Renal cortical epithelial cell (primary cell): ENCODE measurements around the gene ATG7. TPM values are rescaled to one million over a fixed set of nuclear protein-coding genes. Genes with fewer than 3 reads are reported as not detected.
"Not testable (repeated sequence)": the region's sequence is repeated elsewhere in the genome, so short reads cannot be mapped to it uniquely, and the experiment has no call there.

ENCODE experiments used
- DNase-seq: peaks from one replicate; pipeline ENCODE4 v3.0.0-alpha.2; 2011; ENCODE audit warnings: low read depth
- total RNA-seq: library from RNA; depleted of rRNA; stranded (reverse); fragments of >200 nt; gene quantifications from 2 replicates; pipeline ENCODE4 v1.2.3, GENCODE V29; 2014

ATG7 gene
- total RNA-seq, 1 donor from 2014 or later, result 98.7 TPM

DNA sequence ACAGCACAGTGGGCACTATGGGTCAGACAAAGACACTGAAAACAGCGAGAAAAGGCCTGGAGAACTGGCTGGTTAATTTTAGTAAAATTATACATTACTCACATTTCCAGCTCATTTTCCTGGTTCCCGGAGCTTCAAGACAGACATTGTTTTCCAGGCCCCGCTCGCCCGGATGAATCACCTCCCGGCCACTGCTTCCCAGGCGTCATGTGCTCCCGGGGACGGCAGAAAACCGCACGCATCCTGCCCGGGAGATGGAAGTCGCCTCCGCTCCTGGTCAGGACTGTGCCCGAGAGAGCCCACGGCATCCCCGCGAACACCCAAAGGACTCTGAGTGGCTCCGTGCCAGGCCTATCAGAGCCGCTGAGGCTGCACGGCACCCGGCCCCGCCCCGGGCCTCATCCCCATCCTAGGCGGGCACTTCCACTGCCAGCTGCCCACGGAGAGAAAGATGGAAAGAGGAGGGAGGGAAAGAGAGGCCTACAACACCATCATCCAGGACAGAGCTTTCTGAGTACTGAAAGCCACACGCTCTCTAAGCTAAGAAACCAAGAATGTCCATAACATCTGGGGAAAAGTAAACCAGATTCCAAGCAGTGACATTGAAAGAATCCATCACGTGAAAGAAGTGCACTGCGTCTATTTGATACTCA, 296.4 kb downstream of the ATG7 start:
- DNase-seq, result peak; percentile 76

DNA sequence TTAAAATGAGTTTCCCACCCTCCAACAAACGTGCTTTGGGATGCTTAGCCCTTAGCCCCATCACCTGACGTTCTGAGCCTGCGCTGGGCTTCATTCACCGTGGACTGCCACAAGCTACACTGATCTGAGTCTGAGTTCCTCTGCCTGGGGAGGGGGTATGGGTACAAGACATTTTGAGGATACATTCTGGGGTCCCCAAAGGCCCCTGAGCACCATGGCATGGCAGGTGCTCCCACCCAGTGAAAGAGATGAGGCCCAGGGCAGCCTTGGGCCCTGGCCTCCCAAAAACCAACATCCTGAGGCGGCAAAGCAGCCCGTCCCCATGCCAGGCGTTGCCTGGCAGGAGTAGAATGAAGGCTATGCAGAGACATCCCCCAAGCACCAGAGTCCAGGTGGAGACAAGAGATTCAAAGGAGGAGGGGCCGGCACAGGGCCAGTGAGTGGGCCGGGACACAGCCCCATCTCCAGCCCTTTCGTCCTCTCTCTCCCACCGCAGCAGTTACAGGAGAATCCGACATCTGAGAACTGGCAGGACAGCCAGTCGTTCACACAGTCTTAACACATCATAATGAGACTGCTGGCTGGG, 297.1 kb downstream of the ATG7 start:
- no peak for DNase-seq

DNA sequence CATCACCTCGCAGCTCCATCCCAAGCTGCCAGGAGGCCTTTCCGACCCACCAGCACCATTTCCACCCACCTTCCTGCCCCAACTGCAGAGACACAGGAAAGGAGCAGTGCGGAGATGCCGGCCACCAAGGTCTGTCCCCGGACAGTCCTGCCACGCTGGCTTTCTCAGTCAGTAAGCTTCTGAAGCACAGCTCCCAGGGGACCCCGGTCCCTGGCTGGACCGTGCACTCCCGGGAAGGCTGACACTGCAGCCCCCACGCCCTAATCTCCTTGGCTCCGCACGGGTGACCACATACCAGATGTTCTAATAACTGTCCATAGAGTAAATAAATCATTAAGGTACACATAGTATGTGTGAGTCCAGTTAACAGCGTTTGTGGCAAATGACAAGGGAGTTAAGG, 298.1 kb downstream of the ATG7 start:
- DNase-seq, result no peak

DNA sequence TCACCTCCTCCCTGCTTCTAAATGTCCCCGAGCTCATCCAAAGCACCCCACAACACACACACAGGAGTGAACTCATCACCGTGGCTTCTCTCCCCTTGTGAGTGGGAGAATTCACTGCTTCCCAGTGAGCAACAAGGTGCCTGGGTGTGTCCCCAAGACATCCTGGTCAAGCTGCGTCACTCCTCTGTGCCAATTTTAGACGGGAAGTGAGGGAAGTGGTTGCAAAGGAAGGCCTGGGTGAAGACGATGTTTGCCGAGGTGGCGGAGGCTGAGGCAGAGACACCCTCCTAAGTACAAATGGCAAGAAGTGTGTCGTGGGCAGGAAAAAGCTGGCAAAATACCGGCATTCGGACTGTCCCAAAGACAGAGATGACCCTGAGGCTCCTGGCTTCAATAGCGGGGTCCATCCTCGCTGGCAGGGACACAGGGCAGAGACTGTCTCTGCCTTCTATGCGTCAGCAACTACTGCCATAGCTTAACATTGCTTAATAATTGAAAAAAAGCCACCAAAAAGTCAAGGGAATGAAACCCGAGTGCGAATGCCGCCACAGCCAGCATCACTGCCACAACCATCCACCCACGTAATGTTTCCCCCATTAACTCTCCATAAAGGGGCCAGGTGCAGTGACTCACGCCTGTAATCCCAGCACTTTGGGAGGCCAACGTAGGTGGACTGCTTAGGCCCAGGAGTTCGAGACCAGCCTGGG, 298.7 kb downstream of the ATG7 start:
- DNase-seq, result no peak

DNA sequence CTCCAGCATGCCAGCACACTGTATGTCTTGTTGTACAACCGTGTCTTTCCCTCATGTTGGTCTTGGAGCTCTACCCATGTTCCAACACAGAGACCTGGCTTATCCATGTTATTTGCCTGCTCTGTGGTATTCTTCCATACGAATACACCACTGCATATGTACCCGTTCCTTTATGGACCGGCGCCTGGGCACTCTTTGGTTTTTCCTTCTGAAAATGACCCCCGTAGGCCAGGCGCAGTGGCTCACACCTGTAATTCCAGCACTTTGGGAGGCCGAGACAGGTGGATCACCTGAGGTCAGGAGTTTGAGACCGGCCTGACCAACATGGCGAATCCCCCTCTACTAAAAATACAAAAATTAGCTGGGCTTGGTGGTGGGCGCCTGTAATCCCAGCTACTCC, 300.5 kb downstream of the ATG7 start:
- not testable (repeated sequence) for DNase-seq

DNA sequence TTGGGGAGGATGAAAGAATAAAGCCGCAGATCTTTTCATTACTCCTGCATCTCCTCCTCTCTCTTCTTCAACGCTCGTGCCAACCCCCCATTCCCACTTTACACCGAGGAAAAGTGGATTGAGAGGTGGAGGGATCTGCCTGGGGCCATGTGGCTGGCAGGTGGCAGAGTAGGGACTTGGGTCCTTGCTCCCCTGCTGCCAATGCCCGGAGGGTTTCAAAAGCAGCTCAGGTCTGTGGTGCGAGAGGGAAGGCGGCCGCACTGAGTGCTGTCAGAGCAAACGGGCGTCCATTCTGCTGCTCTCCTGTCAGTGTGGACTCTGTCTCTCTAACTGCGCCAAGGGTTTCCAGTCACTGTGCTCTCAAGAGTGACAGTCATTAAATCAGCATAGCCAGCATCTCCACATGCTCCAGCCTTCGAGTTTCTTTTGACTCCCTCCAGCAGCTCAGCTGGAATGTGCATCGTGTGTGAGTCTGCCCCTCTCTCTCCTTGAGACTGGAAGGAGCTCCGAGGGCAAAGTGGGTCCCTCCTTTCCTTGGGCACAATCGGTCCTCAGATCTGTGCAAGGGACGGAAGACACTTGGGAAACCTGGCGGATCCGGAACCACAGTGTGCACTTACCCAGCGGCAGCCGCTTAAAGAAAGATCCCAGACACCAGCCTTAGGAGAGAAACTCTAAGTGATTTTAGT, 302.9 kb downstream of the ATG7 start:
- DNase-seq, result no peak

DNA sequence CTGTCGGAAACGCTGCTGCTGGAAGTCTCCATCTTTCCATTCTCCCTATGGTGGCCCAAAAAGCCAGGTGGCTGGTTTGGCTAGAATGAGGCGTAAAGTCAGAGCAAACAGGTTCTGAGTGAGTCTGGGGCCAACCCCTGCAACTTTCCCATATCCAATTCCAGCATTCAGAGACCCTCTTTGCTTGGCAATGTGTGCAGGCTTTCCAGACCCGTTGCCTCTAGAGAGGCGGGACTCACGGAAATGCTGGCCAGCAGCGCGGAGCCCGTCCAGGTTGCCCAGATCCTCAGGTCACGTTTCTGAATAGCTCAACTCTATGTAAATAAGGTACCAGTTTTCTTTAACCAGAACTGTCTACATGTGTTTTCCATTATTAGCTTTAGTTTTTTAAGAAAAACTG, 303.5 kb downstream of the ATG7 start:
- no peak for DNase-seq

DNA sequence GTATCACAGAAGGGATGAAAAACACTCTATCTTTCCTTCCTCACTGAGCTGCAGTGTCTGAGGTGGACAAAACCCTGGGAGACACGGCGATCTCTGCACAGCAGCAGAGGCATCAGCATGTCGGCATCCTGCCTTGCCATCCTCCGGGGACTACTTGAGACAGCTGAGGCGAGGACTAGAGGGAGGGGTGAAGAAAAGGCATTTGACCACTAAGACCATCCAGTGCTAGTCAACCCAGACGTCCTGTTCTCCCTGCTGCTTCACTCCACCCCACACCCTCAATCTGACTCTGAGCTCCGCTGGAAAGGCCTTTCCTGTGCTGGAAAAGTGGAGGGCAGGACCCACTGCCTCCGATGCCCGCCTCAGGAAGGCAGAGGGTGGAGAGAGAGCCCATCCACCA, 304.3 kb downstream of the ATG7 start:
- DNase-seq, result no peak

DNA sequence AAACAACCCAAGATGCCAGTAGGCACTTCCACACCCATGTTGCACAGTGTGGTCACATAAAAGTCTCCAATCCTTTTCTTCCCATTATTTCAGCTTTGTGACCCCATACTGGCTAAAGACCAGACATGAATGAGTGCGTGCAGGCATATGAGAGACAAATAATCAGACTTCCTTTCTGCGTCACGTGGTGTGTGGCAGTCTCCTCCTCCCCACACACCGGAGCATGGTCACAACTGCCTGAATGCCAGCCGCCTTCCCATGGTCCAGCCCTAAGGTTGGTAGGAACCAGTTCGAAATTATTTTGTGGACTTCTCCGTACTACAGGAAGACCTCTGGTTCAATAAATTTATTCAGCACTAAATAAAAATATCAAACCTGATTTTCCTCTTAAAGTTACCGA, 306.0 kb downstream of the ATG7 start:
- no peak for DNase-seq

DNA sequence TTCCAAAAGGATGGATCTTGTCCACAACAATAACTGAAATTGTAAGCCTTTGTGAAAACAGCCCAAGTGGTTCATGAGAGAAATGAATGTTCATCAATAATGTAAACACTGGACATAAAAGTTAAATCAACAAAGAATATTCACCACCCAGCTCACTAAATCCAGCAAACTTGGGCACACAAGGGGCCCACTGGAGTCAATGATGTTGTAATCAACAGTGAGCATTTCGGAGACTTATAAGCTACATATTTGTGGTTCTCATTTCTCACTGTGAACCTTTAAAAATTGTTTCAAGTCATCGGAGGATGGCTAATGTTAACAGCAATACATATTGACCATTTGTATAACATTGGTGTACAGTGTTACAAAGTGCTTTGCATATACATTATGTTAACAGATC, 308.4 kb downstream of the ATG7 start:
- DNase-seq, result no peak

DNA sequence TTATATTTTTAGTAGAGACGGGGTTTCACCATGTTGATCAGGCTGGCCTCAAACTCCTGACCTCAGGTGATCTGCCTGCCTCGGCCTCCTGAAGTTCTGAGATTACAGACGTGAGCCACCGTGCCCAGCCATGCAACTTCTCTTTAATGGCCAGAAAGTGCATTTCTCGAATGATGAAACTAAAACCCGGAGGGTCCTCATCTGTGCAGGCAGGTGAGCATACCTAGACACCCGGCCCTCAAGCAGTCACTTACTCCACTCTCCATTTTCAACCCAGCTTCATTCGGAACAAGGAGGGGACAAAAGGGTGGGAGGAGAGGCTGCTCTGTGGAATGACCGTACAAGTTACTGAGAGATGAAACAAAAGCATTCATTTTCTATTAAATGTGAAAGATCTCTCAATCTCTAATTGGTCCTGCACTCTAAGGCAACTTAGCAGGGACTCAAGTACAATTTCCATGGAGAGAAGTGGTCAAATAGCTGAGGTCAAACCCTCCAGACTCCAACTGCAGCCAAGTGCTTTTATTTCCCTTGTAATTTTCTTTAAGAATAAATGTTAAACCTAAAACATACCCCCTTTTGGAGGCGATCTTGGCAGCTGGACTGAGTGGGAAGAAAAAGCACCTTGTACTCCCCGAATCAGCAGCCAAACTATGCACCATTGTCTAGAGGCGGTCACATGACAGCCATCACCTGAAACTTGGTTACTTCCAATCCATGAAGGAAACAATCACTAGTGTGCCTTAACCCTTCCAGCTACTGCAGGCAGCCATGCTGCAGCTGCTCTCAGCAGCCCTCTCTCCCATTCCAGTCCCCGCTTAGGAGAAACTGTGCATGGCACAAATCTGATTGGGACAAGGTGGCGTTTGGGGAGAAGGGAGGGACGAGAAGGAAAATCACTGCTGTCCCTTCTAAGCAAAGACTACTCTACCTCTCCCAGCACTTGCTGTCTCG, 309.3 kb downstream of the ATG7 start:
- peak; percentile 50 for DNase-seq

DNA sequence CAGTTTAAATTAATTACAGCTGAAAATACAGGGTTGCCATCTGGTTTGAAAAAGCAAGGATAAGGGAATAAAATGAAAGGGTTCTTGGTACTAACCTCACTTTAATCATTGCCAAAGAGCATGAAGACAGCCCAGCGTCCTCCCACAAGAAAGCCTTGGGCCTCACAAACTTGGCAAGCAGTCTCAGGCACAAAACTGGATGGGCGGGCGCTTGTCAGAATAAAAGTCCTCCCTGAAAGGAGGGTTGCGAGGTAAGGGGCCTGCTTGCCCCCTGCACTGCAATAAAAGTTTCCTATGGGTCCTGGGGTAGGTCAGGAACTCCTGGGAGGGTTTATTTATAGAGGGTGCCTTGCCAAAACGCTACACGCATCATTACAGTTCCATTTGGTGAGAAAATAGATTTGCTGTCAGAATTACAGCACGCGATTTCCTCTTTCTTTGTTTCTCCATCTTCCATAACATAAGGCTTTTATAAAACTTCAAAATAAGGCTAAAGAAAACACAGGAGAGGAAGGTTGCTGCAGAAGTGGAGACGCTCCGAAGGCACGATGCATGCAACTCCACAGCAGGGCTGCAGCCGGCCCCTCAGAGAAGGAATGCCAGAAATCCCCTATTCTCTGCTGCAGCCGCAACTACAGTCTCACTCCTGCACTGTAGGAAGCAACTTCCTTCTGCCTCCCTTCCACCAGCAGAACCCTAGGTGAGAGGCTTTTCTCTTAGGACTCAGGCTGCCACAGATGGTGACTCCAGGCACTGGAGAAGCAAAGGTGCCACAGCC, 310.2 kb downstream of the ATG7 start:
- peak; percentile 85 for DNase-seq

DNA sequence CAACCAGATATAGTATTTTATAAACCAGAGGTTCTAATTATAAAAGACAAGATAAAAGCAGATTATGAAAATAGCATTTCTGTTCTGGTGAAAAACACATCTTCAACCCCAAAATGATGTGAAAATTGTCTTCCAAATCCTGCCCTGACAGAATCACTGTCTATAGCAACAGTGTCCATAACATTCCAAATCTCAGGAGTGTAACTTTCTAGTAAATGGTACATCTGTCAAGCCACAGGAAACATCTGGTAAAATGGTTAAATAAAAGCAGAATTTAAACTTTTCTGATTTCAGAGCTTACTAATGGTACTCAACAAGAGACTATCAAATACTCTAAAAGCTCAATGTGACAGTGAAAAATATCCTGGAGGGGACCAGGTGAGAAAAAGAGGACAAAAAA, 311.0 kb downstream of the ATG7 start:
- no peak for DNase-seq

DNA sequence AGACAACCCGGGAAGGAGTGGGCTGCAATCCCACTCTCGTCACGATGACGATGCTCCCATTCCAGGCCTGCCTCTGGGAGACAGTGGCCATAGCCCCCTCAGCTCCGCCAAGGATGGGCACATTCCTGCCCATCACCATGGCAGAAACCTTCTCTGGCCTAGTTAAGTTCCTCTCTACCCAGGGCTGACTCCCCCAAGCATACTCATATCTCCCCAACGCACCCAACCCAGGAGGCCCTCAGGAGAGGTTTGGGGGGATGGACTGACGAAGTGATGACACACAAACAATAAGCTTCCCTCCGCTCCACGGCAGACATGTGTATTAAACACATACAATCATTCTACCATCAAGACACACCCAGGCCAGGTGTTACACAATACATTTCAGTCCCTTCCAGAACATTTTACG, 311.4 kb downstream of the ATG7 start:
- DNase-seq, result no peak

DNA sequence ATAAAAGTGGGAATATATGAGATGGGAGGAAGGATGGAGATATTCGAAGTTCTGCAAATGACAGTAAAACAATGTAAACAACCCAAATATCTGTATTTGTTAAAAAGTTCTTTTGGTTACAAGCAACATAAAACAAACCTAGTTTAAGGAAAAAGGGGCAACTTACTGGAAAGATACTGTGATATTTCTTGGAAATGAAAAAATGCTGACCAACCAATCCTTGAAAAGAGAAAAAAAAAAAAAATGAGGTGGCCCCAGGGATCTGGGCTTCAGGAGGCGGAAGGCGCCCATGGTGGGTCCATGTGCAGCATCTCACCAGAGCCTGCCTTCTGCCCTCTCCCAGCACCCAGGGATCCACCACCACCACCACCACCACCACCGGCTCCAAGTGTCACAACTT, 312.4 kb downstream of the ATG7 start:
- no peak for DNase-seq

DNA sequence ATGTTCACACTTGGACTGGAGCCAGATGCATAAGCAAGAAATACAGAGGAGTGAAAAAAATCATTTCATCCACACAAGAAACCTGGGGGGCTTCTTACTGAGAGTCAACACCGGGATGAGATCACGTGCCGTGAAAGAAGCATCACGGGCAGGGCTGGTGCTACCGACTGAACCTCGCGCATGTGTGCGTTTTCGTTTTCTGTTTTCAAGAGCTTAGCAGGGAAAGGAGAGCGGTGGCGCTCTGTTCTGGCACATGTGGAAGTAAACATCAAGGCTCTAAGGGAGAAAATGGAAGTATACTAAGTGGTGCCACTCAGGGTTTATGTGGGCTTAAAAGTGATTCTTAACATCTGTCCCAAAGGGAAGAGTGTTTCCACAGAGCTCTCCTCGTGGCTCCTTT, 315.6 kb downstream of the ATG7 start:
- no peak for DNase-seq

DNA sequence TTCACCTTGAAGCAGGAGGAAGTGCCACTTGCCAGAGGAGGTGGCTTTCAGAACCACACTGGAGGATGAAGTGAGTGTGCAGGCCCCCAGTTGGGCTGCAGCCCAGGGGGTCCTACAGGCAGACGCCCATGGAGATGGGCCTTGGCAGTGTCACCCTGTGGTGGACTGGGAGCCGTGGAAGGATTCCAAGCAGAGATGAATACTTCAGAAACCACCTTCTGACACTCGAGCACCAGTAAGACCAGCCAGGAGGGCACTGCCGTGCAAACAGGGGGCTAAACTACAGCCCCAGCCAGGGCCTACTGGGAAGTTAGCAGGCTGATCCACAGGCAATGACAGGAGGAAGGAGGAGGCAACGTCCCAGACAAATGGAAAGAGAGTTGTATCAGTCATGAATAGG, 316.1 kb downstream of the ATG7 start:
- DNase-seq, result no peak

DNA sequence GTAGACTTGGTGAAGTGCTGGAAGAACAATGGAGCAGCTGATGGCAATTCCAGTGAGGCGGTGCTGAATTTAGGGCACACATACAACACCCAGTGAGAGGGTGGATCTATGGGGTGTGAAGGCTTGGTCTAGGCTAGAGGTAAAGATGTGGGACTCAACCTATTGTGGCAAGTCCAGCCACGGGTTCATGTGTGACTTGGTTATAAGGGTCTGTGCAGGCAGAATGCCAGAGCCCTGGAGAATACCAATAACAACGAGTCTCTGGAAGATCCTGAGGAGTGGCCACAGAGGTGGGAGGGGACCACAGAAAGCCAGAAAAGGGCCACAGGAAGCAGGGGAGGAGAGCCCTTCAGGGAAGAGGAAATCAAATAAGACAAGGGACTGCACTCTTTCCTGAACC, 316.6 kb downstream of the ATG7 start:
- no peak for DNase-seq

DNA sequence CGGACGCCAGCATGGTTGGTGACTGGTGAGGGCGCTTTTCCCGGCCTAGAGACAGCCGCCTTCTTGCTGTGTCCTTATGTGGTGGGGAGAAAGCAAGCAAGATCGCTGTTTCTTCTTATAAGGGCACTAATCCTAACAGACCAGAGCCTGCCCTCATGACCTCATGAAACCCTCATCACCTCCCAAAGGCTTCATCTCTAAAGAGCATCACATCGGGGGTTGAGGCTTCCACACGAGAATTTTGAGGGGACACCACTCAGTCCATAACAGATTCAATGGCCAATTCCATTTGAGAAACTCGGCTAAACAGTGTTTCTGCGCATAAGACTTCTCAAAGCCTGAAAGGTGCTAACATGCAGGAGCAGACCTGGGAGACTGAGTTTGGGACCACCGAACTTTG, 317.5 kb downstream of the ATG7 start:
- DNase-seq, result no peak

DNA sequence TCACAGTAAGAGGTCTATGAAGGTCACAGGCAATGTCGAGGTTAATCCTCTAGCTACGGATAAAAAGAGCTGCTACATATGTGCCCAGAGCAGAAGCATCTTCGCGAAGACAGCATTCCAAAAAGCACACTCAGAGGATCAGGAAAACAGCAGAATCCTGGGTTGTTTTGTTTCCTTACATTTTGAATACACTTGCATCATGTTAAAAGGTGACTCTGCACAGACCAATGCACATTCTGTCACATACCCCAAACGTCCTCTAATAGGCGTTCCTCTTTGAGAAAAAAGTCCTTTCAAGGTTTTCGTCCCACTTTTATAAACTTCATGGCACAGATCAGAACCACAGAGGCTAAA, 318.8 kb downstream of the ATG7 start:
- peak; percentile 42 for DNase-seq
